Measurements from ENCODE around the gene TIMM22. TPM values are rescaled to one million over a fixed set of nuclear protein-coding genes. Genes with fewer than 3 reads are reported as not detected.
A peak's percentile ranks its signal among the peaks of the same experiment; 100 is the strongest.
"Not testable (repeated sequence)": the region's sequence is repeated elsewhere in the genome, so short reads cannot be mapped to it uniquely, and the experiment has no call there.

Gene TIMM22
- total RNA-seq, 1 experiment from 2014 or later, result 17.7 TPM

GRCh38 chr17:970364-970763, 26.6 kb upstream of the TIMM22 start:
- Histone ChIP-seq H3K27me3 (ENCODE audit: low read length) (no peaks in the 10 kb centered on the region), H3K4me1 (ENCODE audit: insufficient read depth, low read length) (peaks cover 15% of the 10 kb centered on the region), H3K27ac (ENCODE audit: low read length) (no peak overlapping the region), H4K20me1 (ENCODE audit: low read length) (no peaks in the 10 kb centered on the region), H3K36me3 (ENCODE audit: low read depth, low read length) (no peaks in the 10 kb centered on the region), H2AFZ (ENCODE audit: low read length) (no peak overlapping the region), H3K9ac (ENCODE audit: low read length) (no peak overlapping the region), H3K4me2 (ENCODE audit: low read length) (no peak overlapping the region), H3K79me2 (ENCODE audit: low read length) (peaks cover 28% of the 10 kb centered on the region), H3K9me2 (replicated peaks; ENCODE audit: low read length) (no peaks in the 10 kb centered on the region), H3F3A (ENCODE audit: low read length, unreplicated experiment) (no peaks in the 10 kb centered on the region), H3K4me3 (ENCODE audit: low read length) (no peak overlapping the region), H3K9me3 (ENCODE audit: low read length) (no peaks in the 10 kb centered on the region)
- DNase-seq (no peak), ATAC-seq (no peak)
- intact Hi-C loops (cut with micrococcal nuclease), result loop anchor here (10.0 kb wide), 1 partner anchor 46 kb away; no protein-coding TSS in a partner anchor
- TF ChIP-seq EZH2 (IDR thresholded peaks at IDR 0.05; ENCODE audit: low read length, unreplicated experiment), result no peak
- ChIA-PET POLR2A (ENCODE audit: unreplicated experiment) (no interaction called here), CTCF (no interaction called here)
- BruUV-seq (replicated peaks), result no TSS peak

GRCh38 chr17:971861-972260, 25.1 kb upstream of the TIMM22 start:
- Histone ChIP-seq H3K79me2 (ENCODE audit: low read length) (peaks cover 42% of the 10 kb centered on the region), H3K4me1 (ENCODE audit: insufficient read depth, low read length) (peaks cover 16% of the 10 kb centered on the region)
- H3K36me3 ChIP-seq (ENCODE audit: low read depth, low read length); H2AFZ ChIP-seq (ENCODE audit: low read length); H3K9me3 ChIP-seq (ENCODE audit: low read length); H3F3A ChIP-seq (ENCODE audit: low read length, unreplicated experiment); H3K4me3 ChIP-seq (ENCODE audit: low read length); ATAC-seq; H3K27me3 ChIP-seq (ENCODE audit: low read length); H3K4me2 ChIP-seq (ENCODE audit: low read length); H3K9me2 ChIP-seq (replicated peaks; ENCODE audit: low read length); DNase-seq; BruUV-seq (replicated peaks); H3K9ac ChIP-seq (ENCODE audit: low read length); H4K20me1 ChIP-seq (ENCODE audit: low read length); H3K27ac ChIP-seq (ENCODE audit: low read length): not testable (repeated sequence)
- ChIA-PET POLR2A (ENCODE audit: unreplicated experiment) (interaction anchor here (0.6 kb wide), 1 partner anchor 20 kb away, joined by 3 read pairs; no protein-coding TSS in a partner anchor), CTCF (interaction anchor here (0.7 kb wide), 1 partner anchor 92 kb away, joined by 5 read pairs; no protein-coding TSS in a partner anchor)
- intact Hi-C loops (cut with micrococcal nuclease), result loop anchor here (10.0 kb wide), 1 partner anchor 47 kb away; no protein-coding TSS in a partner anchor

DNA sequence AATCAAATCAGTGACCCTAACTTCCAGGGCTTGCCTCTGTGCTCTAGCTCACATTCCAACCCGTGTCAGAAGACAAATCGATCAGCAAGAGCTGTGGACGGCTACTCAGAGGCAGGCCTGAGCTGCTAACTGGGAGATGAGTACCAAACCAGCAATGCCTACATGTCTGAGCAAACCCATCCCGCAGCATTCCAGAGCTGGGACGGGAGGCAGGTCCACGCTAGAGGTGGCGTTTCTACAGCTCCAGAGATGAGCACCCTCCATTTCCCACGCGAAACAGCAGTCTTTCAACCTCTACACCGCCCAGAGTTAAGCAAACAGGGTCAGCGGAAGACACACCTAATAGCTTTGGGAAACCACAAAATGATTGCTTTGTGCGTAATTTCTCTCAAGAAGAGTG, 23.9 kb upstream of the TIMM22 start:
- intact Hi-C loops (cut with micrococcal nuclease), result loop anchor here (10.0 kb wide), 1 partner anchor 48 kb away; no protein-coding TSS in a partner anchor
- H3K9ac ChIP-seq (ENCODE audit: low read length), result peak overlapping the region; percentile 31; the same call in 1 of the 2 replicates
- H3K27ac ChIP-seq (ENCODE audit: low read length), result peak overlapping the region; percentile 88

DNA sequence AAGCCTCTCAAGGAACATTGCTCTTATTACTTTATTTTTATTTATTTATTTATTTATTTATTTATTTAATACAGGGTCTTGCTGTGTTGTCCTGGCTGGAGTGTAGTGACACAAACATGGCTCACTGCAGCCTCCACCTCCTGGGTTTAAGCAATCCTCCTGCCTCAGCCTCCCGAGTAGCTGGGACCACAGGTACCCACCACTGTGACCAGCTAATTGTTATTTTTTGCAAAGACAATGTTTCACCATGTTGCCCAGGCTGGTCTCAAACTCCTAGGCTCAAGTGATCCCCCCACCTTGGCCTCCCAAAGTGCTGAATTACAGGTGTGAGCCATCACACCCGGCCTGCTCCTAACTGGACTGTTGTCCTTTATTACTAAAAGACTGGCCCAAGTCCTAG, 22.2 kb upstream of the TIMM22 start:
- H3K4me2 ChIP-seq (ENCODE audit: low read length); H3K9ac ChIP-seq (ENCODE audit: low read length); H3K4me3 ChIP-seq (ENCODE audit: low read length); BruUV-seq (replicated peaks); H3K9me2 ChIP-seq (replicated peaks; ENCODE audit: low read length); ATAC-seq; H3K9me3 ChIP-seq (ENCODE audit: low read length); H3K27me3 ChIP-seq (ENCODE audit: low read length); DNase-seq; CTCF ChIA-PET; H2AFZ ChIP-seq (ENCODE audit: low read length); POLR2A ChIA-PET (ENCODE audit: unreplicated experiment); H3K27ac ChIP-seq (ENCODE audit: low read length); H4K20me1 ChIP-seq (ENCODE audit: low read length); H3K36me3 ChIP-seq (ENCODE audit: low read depth, low read length); H3F3A ChIP-seq (ENCODE audit: low read length, unreplicated experiment): not testable (repeated sequence)
- peaks cover 26% of the 10 kb centered on the region for H3K4me1 ChIP-seq (ENCODE audit: insufficient read depth, low read length)
- intact Hi-C loops (cut with micrococcal nuclease), result loop anchor here (10.0 kb wide), 1 partner anchor 50 kb away; no protein-coding TSS in a partner anchor
- peaks cover 53% of the 10 kb centered on the region for H3K79me2 ChIP-seq (ENCODE audit: low read length)

More for the DNA sequence above, 23.9 kb upstream of the TIMM22 start:
- peak overlapping the region; percentile 61 for H3K4me2 ChIP-seq (ENCODE audit: low read length)
- no peaks in the 10 kb centered on the region for H3K9me3 ChIP-seq (ENCODE audit: low read length)
- H3K79me2 ChIP-seq (ENCODE audit: low read length), result peaks cover 54% of the 10 kb centered on the region
- H4K20me1 ChIP-seq (ENCODE audit: low read length), result no peaks in the 10 kb centered on the region
- ATAC-seq (peak; percentile 96), DNase-seq (peak; percentile 82)
- H3K27me3 ChIP-seq (ENCODE audit: low read length), result no peaks in the 10 kb centered on the region
- ChIA-PET CTCF (no interaction called here), POLR2A (ENCODE audit: unreplicated experiment) (interaction anchor here (0.7 kb wide), 1 partner anchor 93 kb away, joined by 4 read pairs; no protein-coding TSS in a partner anchor)
- H3F3A ChIP-seq (ENCODE audit: low read length, unreplicated experiment), result no peaks in the 10 kb centered on the region
- H3K9me2 ChIP-seq (replicated peaks; ENCODE audit: low read length), result no peaks in the 10 kb centered on the region
- H3K4me1 ChIP-seq (ENCODE audit: insufficient read depth, low read length), result peaks cover 26% of the 10 kb centered on the region
- H3K4me3 ChIP-seq (ENCODE audit: low read length), result peak overlapping the region; percentile 35; the same call in 1 of the 2 replicates
- H2AFZ ChIP-seq (ENCODE audit: low read length), result peak overlapping the region; percentile 36; the same call in 1 of the 2 replicates
- TF ChIP-seq CTCF (conservative IDR thresholded peaks at IDR 0.05; ENCODE audit: low read depth, low read length), result no peak
- TF ChIP-seq EZH2 (IDR thresholded peaks at IDR 0.05; ENCODE audit: low read length, unreplicated experiment), result no peak
- TF ChIP-seq EZH2phosphoT487 (IDR thresholded peaks at IDR 0.05; ENCODE audit: borderline replicate concordance, low read length), result no peak
- no TSS peak for BruUV-seq (replicated peaks)
- H3K36me3 ChIP-seq (ENCODE audit: low read depth, low read length), result no peaks in the 10 kb centered on the region
